H1 (cell line): Measurements from ENCODE around the gene SUB1.

ENCODE experiments used
- CBX8 ChIP-seq: fragments of 300-800, 300-1000 bp; sonication (generic); IDR thresholded peaks from 2 replicates; pipeline ENCODE4 v1.7.1; 2016; ENCODE audit warnings: low read depth, low read length, borderline replicate concordance
- CEBPB ChIP-seq: IDR thresholded peaks from 2 replicates; pipeline ENCODE4 v1.6.1; 2012; ENCODE audit warnings: low read depth, low read length
- EGR1 ChIP-seq: IDR thresholded peaks from 2 replicates; pipeline ENCODE4 v1.6.1; 2011; ENCODE audit warnings: low read depth, low read length, borderline replicate concordance
- EP300 ChIP-seq, 2 experiments: IDR thresholded peaks; 1 replicate in 1 of 2; 2 replicates in 1 of 2; pipeline ENCODE4 v1.6.1; 2011 to 2012; ENCODE audit warnings: low read depth in 2 of 2, low read length in 2 of 2, mild to moderate bottlenecking in 2 of 2, borderline replicate concordance in 1 of 2, inconsistent platforms in 1 of 2, moderate library complexity in 1 of 2
- EZH2 ChIP-seq: fragments of 200-600 bp; sonication (generic); IDR thresholded peaks from 2 replicates; pipeline ENCODE4 v1.7.1; 2012; ENCODE audit warnings: low read depth, mild to moderate bottlenecking, moderate library complexity, low read length, inconsistent platforms; ENCODE audit not compliant: severe bottlenecking
- KDM1A ChIP-seq: fragments of 200-600, 300-600 bp; sonication (generic); IDR thresholded peaks from 2 replicates; pipeline ENCODE4 v1.7.1; 2016; ENCODE audit warnings: mild to moderate bottlenecking, low read length, borderline replicate concordance
- POLR2A ChIP-seq, 2 experiments: IDR thresholded peaks; 1 replicate in 1 of 2; 2 replicates in 1 of 2; pipeline ENCODE4 v1.6.1; 2011; ENCODE audit warnings: low read depth in 2 of 2, low read length in 2 of 2, mild to moderate bottlenecking in 2 of 2; ENCODE audit errors: control extremely low read depth in 1 of 2
- TAF7 ChIP-seq: optimal IDR thresholded peaks from 2 replicates; pipeline ENCODE3; 2011; ENCODE audit warnings: low read depth, mild to moderate bottlenecking, inconsistent platforms, low read length, moderate library complexity, borderline replicate concordance
- USF2 ChIP-seq: IDR thresholded peaks from 2 replicates; pipeline ENCODE4 v1.6.1; 2011; ENCODE audit warnings: low read length, improper control_type of control experiment
- ZNF274 ChIP-seq: IDR thresholded peaks from 2 replicates; pipeline ENCODE4 v1.7.0; 2012; ENCODE audit warnings: low read length, borderline replicate concordance; ENCODE audit errors: extremely low read depth
- TF ChIP-seq, protein P1 (sequence below), 3 experiments: IDR thresholded peaks; 1 replicate in 2 of 3; 2 replicates in 1 of 3; pipeline versions ENCODE4 v1.5.1 to v1.6.1; 2011; ENCODE audit warnings: low read length in 3 of 3, mild to moderate bottlenecking in 3 of 3, inconsistent platforms in 2 of 3, low read depth in 1 of 3, moderate library complexity in 1 of 3; ENCODE audit not compliant: insufficient read depth in 1 of 3; ENCODE audit errors: control extremely low read depth in 1 of 3
- TF ChIP-seq, protein P2 (sequence below): IDR thresholded peaks from 2 replicates; pipeline ENCODE4 v1.6.1; 2012; ENCODE audit warnings: inconsistent platforms
- TF ChIP-seq, protein P3 (sequence below): IDR thresholded peaks from 2 replicates; pipeline ENCODE4 v1.6.1; 2011; ENCODE audit warnings: low read depth, mild to moderate bottlenecking, low read length; ENCODE audit not compliant: insufficient read depth

DNA sequence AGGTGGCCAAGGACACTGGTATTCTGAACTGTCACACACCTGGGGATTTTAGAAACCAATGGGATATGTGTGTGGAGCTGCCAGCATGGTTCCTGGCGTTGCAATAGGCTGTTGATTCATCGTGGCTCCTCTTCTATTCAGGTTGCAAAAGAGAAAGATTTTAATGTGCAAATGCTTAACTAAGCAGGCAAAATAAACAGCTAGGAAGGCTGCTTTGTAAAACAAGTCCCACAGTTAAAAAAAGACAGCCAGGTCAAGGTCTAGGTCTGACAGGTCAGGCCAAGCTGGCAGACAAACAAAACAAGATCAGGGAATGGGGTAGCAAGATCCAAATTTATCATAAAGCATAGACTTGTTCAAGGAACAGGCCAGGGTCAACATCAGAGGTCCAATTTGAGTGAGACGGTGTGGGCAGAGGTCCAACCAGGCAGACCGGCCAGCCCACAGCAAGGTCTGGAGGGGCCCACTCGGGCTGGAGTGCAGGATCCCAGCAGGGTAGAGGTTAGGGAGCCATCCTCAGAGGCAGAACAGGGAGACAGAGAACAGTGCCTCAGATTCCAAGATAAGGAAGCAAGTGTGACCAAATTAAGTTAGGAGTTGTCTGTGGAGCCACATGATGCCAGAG lies 45.6 kb downstream of the SUB1 start:
- TF ChIP-seq POLR2A (IDR thresholded peaks at IDR 0.05; ENCODE audit: control extremely low read depth in 1 of 2, low read depth in 2 of 2, low read length in 2 of 2) (no peak), KDM1A (no peak), ZNF274 (no peak), USF2 (no peak), CEBPB (no peak), EP300 (IDR thresholded peaks at IDR 0.05; ENCODE audit: borderline replicate concordance in 1 of 2, low read depth in 2 of 2, low read length in 2 of 2) (no peak), CBX8 (no peak), EGR1 (no peak), EZH2 (no peak), TAF7 (no peak)
- TF ChIP-seq, protein P1, sequence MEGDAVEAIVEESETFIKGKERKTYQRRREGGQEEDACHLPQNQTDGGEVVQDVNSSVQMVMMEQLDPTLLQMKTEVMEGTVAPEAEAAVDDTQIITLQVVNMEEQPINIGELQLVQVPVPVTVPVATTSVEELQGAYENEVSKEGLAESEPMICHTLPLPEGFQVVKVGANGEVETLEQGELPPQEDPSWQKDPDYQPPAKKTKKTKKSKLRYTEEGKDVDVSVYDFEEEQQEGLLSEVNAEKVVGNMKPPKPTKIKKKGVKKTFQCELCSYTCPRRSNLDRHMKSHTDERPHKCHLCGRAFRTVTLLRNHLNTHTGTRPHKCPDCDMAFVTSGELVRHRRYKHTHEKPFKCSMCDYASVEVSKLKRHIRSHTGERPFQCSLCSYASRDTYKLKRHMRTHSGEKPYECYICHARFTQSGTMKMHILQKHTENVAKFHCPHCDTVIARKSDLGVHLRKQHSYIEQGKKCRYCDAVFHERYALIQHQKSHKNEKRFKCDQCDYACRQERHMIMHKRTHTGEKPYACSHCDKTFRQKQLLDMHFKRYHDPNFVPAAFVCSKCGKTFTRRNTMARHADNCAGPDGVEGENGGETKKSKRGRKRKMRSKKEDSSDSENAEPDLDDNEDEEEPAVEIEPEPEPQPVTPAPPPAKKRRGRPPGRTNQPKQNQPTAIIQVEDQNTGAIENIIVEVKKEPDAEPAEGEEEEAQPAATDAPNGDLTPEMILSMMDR (IDR thresholded peaks at IDR 0.05; ENCODE audit: control extremely low read depth in 1 of 3, insufficient read depth in 1 of 3, low read depth in 1 of 3, low read length in 3 of 3): no peak
- TF ChIP-seq, protein P2, sequence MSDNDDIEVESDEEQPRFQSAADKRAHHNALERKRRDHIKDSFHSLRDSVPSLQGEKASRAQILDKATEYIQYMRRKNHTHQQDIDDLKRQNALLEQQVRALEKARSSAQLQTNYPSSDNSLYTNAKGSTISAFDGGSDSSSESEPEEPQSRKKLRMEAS: no peak
- TF ChIP-seq, protein P3, sequence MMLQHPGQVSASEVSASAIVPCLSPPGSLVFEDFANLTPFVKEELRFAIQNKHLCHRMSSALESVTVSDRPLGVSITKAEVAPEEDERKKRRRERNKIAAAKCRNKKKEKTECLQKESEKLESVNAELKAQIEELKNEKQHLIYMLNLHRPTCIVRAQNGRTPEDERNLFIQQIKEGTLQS: no peak
